Lower leg skin (tissue), 4 donors: ENCODE results near the gene IL1RN. TPM values are rescaled to one million over a fixed set of nuclear protein-coding genes. Genes with fewer than 3 reads are reported as not detected.

ENCODE experiments used
- DNase-seq, 2 donors: peaks; one replicate each; pipeline ENCODE4 v3.0.0-alpha.2; 2019; ENCODE audit warnings: low spot score in 2 of 2
- H3K4me3 ChIP-seq: fragments of 200-600 bp; sonication (generic); 2 replicates; pipeline ENCODE4 v1.5.1; 2017; ENCODE audit warnings: mild to moderate bottlenecking, low read depth; ENCODE audit not compliant: poor library complexity, severe bottlenecking
- CTCF ChIP-seq, 3 donors: fragments of 450-650 bp; IDR thresholded peaks; one replicate each; pipeline ENCODE4 v1.5.1; 2016; ENCODE audit warnings: antibody characterized with exemption in 3 of 3, mild to moderate bottlenecking in 3 of 3, moderate library complexity in 2 of 3
- POLR2A ChIP-seq, 2 donors: fragments of 450-650 bp; IDR thresholded peaks; one replicate each; pipeline ENCODE4 v1.6.1; 2016 to 2017; ENCODE audit warnings: antibody characterized with exemption in 2 of 2, mild to moderate bottlenecking in 1 of 2, moderate library complexity in 1 of 2
- WGBS, 2 donors: methylation state at CpG; one replicate each; pipeline ENCODE4 v1.1.5; 2018; 5-methylcytosine and 5-hydroxymethylcytosine counted together
- intact Hi-C: fragments of 100-400 bp; cut with DNase I; formaldehyde crosslinking; loops from one replicate; pipeline ENCODE4 v1.15.0; 2023; ENCODE audit warnings: low total_unique reads
- total RNA-seq, 4 donors: library from RNA; depleted of rRNA; stranded (reverse); fragments of >200 nt; gene quantifications; one replicate each; pipeline ENCODE4 v1.1.0, GENCODE V29; 2016

Gene IL1RN
- total RNA-seq, 4 donors from 2014 or later: 120 to 178 (median 132) TPM

- no peak for DNase-seq
- H3K4me3 ChIP-seq: no peak overlapping the region
- intact Hi-C loops: no loop called here
- 76 to 95% methylated on average over 2 of the region's 2 CpGs for WGBS, 2 donors
- TF ChIP-seq CTCF (IDR thresholded peaks at IDR 0.05): no peak
- TF ChIP-seq POLR2A (IDR thresholded peaks at IDR 0.05): no peak
Observed at GRCh38 chr2:113102133-113102532, 25.3 kb upstream of the IL1RN start.

GRCh38 chr2:113103277-113103676 lies 24.1 kb upstream of the IL1RN start:
- intact Hi-C loops: no loop called here
- WGBS, 2 donors: 88 to 90% methylated on average over 4 of the region's 4 CpGs
- H3K4me3 ChIP-seq: no peak overlapping the region
- DNase-seq: no peak
- TF ChIP-seq CTCF (IDR thresholded peaks at IDR 0.05) (no peak), POLR2A (IDR thresholded peaks at IDR 0.05) (no peak)

- intact Hi-C loops: no loop called here
- WGBS, 2 donors: 63 to 83% methylated on average over 3 of the region's 3 CpGs
- no peak for DNase-seq
- TF ChIP-seq CTCF (IDR thresholded peaks at IDR 0.05): no peak
- no peak for TF ChIP-seq POLR2A (IDR thresholded peaks at IDR 0.05)
- H3K4me3 ChIP-seq: no peak overlapping the region
Observed at GRCh38 chr2:113104054-113104611, 23.3 kb upstream of the IL1RN start.

- intact Hi-C loops: no loop called here
- WGBS, 2 donors: 78 to 81% methylated on average over 6 of the region's 6 CpGs
- TF ChIP-seq POLR2A (IDR thresholded peaks at IDR 0.05): no peak
- no peak for TF ChIP-seq CTCF (IDR thresholded peaks at IDR 0.05)
- DNase-seq: no peak
- no peak overlapping the region for H3K4me3 ChIP-seq
Observed at GRCh38 chr2:113105047-113105785, 22.2 kb upstream of the IL1RN start.

GRCh38 chr2:113111121-113111520 lies 16.3 kb upstream of the IL1RN start:
- TF ChIP-seq POLR2A (IDR thresholded peaks at IDR 0.05) (no peak), CTCF (IDR thresholded peaks at IDR 0.05) (no peak)
- intact Hi-C loops: no loop called here
- 71 to 73% methylated on average over 3 of the region's 3 CpGs for WGBS, 2 donors
- no peak for DNase-seq
- no peak overlapping the region for H3K4me3 ChIP-seq
